Peyer's patch (tissue), 4 donors: Measurements from ENCODE around the gene PTTG1IP. TPM values are rescaled to one million over a fixed set of nuclear protein-coding genes. Genes with fewer than 3 reads are reported as not detected.

Experiments
- DNase-seq, 3 donors: peaks; one replicate each; pipeline ENCODE4 v3.0.0-alpha.2; 2017 to 2019
- H3K27ac ChIP-seq, 4 donors: fragments of 200-600 bp; sonication (generic); one replicate each; pipeline ENCODE4 v1.5.1; 2016 to 2019
- H3K27me3 ChIP-seq, 2 donors: fragments of 200-600 bp; sonication (generic); one replicate each; pipeline ENCODE4 v1.5.1; 2019
- H3K36me3 ChIP-seq, 3 donors: fragments of 200-600 bp; sonication (generic); one replicate each; pipeline ENCODE4 v1.5.1; 2016 to 2019
- H3K4me1 ChIP-seq, 4 donors: fragments of 200-600 bp; sonication (generic); one replicate each; pipeline ENCODE4 v1.5.1; 2016 to 2019
- H3K4me3 ChIP-seq, 4 donors: fragments of 200-600 bp; sonication (generic); 1 replicate in 3 of 4; 2 replicates in 1 of 4; pipeline ENCODE4 v1.5.1; 2016 to 2019; ENCODE audit warnings: mild to moderate bottlenecking in 1 of 4
- H3K9me3 ChIP-seq, 4 donors: fragments of 200-600 bp; sonication (generic); one replicate each; pipeline ENCODE4 v1.5.1; 2016 to 2019; ENCODE audit warnings: mild to moderate bottlenecking in 1 of 4
- POLR2A ChIP-seq, 2 donors: fragments of 450-650 bp; IDR thresholded peaks; one replicate each; pipeline ENCODE4 v1.5.1; 2017; ENCODE audit warnings: antibody characterized with exemption in 2 of 2, mild to moderate bottlenecking in 2 of 2, moderate library complexity in 2 of 2
- total RNA-seq, 4 donors: library from RNA; depleted of rRNA; stranded (reverse); fragments of >200 nt; gene quantifications; one replicate each; pipeline ENCODE4 v1.1.0, GENCODE V29; 2016
- TF ChIP-seq, protein P1 (sequence below), 6 experiments: fragments of 450-650 bp in 4 of 6; fragments of 200-600 bp in 2 of 6; sonication (generic) in 1 of 6; IDR thresholded peaks; one replicate each; pipeline ENCODE4 v1.5.1; 2017 to 2019; ENCODE audit warnings: antibody characterized with exemption in 6 of 6, mild to moderate bottlenecking in 3 of 6, moderate library complexity in 1 of 6

PTTG1IP gene
- total RNA-seq, 4 donors from 2014 or later: 69.3 to 495 (median 390) TPM

DNA sequence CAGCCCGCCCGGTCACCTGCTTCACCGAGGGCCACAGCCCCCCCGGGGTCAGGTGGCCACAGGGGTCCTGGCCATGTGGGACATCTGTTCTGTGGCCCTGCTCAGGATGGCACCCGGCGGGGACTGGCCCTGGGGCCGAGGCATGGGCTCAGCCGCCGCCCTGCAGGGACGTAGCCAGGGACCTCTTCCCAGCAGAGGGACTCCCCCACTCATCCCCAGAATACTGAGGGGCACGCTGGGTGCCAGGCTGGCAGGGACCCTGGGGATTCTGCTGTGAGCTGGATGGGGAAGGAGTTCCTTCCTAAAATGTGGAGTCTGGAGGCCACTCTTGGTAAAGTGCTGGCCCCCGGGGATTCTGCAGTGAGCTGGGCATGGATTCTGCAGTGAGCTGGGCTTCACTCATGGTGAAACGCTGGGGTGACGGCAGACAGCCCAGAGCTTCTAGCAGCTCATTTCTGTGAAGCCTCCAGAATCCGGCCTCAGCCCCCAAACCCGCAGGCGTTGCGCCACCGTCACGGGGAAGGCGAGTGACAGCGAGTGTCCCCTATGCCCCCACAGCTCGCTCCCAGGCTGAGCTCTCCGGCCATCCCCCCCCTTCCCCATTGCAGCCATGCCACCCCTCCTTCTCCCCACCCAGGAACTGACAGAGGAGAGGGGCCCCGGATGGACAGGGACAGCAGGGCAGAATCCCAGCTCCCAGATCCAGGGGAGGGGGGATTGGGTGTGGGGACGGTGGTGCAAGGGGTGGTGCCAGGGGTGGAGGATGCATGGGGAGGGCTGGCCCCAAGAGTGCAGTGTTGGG lies 45.8 kb upstream of the PTTG1IP start:
- Histone ChIP-seq H3K9me3 (no peaks in the 10 kb centered on the region), H3K4me1 (peaks cover 0 to 12% (median 3%) of the 10 kb centered on the region in 4 donors), H3K27ac (peak overlapping the region in 2 of 4 donors; percentile 58 to 82), H3K36me3 (no peaks in the 10 kb centered on the region), H3K4me3 (peak overlapping the region; percentile 40 to 57 (median 44)), H3K27me3 (no peaks in the 10 kb centered on the region)
- no peak for TF ChIP-seq POLR2A (IDR thresholded peaks at IDR 0.05)
- TF ChIP-seq, protein P1, sequence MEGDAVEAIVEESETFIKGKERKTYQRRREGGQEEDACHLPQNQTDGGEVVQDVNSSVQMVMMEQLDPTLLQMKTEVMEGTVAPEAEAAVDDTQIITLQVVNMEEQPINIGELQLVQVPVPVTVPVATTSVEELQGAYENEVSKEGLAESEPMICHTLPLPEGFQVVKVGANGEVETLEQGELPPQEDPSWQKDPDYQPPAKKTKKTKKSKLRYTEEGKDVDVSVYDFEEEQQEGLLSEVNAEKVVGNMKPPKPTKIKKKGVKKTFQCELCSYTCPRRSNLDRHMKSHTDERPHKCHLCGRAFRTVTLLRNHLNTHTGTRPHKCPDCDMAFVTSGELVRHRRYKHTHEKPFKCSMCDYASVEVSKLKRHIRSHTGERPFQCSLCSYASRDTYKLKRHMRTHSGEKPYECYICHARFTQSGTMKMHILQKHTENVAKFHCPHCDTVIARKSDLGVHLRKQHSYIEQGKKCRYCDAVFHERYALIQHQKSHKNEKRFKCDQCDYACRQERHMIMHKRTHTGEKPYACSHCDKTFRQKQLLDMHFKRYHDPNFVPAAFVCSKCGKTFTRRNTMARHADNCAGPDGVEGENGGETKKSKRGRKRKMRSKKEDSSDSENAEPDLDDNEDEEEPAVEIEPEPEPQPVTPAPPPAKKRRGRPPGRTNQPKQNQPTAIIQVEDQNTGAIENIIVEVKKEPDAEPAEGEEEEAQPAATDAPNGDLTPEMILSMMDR (IDR thresholded peaks at IDR 0.05): no peak
- DNase-seq: no peak

DNA sequence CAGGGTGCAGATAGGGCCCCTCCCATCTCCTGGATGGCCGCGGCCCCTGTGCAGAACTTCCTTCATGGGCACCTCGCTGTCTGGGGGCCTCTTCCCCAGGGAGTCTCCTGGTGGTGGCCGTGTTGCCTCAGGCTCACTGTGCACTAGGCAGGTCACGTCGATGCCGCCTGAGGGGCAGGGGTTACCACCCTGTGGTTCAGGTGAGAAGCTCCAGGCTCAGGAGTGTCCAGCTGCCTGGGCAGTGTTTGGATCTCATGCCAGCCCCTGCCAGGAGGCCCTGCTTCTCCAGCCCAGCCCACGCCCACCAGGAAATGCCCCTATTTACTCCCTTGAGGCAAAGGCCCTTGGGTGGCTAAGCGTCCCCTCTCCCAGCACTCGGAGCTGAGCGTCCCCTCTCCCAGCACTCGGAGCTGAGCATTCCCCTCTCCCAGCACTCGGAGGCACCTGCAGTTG lies 45.1 kb upstream of the PTTG1IP start:
- H3K4me3 ChIP-seq: peak overlapping the region in 1 of 4 donors; percentile 57

DNA sequence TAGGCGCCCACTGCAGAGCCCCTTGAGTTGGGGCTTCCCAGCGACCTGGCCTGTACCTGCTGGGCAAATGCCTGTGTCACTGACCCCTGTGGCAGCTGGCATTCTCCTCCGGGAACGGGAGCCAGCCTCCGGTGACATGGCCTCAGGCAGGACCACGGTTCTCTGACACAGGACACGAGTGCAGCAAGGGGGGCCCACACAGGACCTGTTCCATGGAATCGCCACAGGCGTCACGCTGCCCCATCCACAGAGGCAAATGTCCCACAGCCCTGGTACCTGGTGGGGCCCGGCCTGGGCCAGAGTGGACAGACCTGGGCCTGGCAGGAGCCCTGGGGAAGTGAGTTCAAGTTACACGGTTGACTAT lies 44.6 kb upstream of the PTTG1IP start:
- TF ChIP-seq, protein P1 (IDR thresholded peaks at IDR 0.05): no peak
- TF ChIP-seq POLR2A (IDR thresholded peaks at IDR 0.05): no peak
- H3K27me3 ChIP-seq: no peaks in the 10 kb centered on the region
- H3K27ac ChIP-seq: peak overlapping the region in 1 of 4 donors; percentile 82
- no peak for DNase-seq
- peak overlapping the region in 1 of 4 donors; percentile 57 for H3K4me3 ChIP-seq
- H3K4me1 ChIP-seq: peaks cover 0 to 24% (median 13%) of the 10 kb centered on the region in 4 donors
- H3K36me3 ChIP-seq: no peaks in the 10 kb centered on the region
- H3K9me3 ChIP-seq: no peaks in the 10 kb centered on the region

More for the DNA sequence above, 45.1 kb upstream of the PTTG1IP start:
- Histone ChIP-seq H3K27me3 (no peaks in the 10 kb centered on the region), H3K27ac (peak overlapping the region in 1 of 4 donors; percentile 82), H3K4me1 (peaks cover 0 to 19% (median 8%) of the 10 kb centered on the region in 4 donors), H3K9me3 (no peaks in the 10 kb centered on the region), H3K36me3 (no peaks in the 10 kb centered on the region)
- DNase-seq: no peak
- TF ChIP-seq, protein P1 (IDR thresholded peaks at IDR 0.05): no peak
- TF ChIP-seq POLR2A (IDR thresholded peaks at IDR 0.05): no peak

DNA sequence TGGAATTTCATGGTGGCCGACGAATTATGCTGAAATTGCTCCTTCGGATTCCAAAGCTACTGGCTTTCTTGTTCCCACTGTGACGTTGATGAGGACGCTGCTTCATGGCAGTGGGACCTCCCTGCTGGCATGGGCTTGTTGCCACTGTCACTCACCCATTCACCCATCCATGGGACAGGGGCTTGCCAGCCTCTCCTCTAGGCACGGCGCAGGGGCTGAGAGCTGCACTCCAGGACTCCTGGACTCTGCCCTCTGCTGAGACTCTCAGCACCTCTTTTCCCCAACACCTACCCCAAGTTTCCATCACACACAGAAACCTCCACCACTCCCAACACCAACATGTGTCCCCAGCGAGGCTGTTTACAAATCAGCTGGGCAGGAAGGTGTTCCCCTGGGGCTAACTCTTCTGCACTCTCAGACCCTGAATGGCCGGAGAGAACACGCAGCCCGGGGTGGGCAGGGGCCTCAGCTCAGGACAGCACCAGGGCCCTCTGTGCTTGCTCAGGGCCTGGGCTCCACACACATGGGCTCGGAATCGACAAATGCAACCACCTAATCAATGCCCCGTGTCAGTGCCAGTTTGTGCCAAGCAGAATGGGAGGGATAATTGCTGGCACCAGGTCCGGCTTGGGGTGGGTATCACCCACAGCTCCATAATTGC lies 44.1 kb upstream of the PTTG1IP start:
- Histone ChIP-seq H3K4me1 (peaks cover under 1 to 26% (median 15%) of the 10 kb centered on the region in 4 donors), H3K27me3 (no peaks in the 10 kb centered on the region), H3K9me3 (no peaks in the 10 kb centered on the region), H3K27ac (peak overlapping the region in 1 of 4 donors; percentile 82), H3K4me3 (no peak overlapping the region), H3K36me3 (no peaks in the 10 kb centered on the region)
- TF ChIP-seq POLR2A (IDR thresholded peaks at IDR 0.05): no peak
- TF ChIP-seq, protein P1 (IDR thresholded peaks at IDR 0.05): no peak
- no peak for DNase-seq

DNA sequence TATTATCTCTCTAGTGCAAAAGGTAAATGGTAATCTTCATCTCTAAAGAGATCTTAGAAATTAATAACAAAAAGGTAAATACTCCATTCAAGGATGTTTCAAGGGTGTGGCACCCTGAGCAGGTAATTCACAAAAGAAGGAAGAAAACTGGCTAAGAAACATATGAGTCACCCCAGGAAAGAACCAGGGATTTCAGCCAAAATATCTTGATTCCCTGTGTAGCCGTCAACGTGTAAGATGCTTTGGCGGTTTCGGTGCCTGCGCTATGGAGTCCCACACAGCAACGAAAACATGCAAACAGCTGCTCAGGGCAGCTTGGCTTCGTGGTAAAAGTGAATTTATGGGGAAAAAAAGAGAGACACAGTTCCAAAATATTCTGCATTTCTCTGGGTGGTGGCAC lies 43.5 kb upstream of the PTTG1IP start:
- H3K27ac ChIP-seq: peak overlapping the region in 1 of 4 donors; percentile 82
- TF ChIP-seq, protein P1 (IDR thresholded peaks at IDR 0.05): no peak
- no peak for TF ChIP-seq POLR2A (IDR thresholded peaks at IDR 0.05)
- no peak for DNase-seq
- H3K4me1 ChIP-seq: peaks cover 5 to 33% (median 21%) of the 10 kb centered on the region in 4 donors
- H3K27me3 ChIP-seq: no peaks in the 10 kb centered on the region
- no peaks in the 10 kb centered on the region for H3K36me3 ChIP-seq
- no peaks in the 10 kb centered on the region for H3K9me3 ChIP-seq
- H3K4me3 ChIP-seq: no peak overlapping the region
